ENCODE measurements around the gene ACACB. TPM values are rescaled to one million over a fixed set of nuclear protein-coding genes. Genes with fewer than 3 reads are reported as not detected.

Gene ACACB
- total RNA-seq, 4 donors from 2014 or later: 69.5 to 132 (median 93.6) TPM

- in situ Hi-C loops (cut with MboI; ENCODE audit: low pct_ligation_motif_present in 1 of 4, low pct_unique_long_range_greater_than_20kb in 1 of 4, low sequenced_read_pairs in 3 of 4) (no loop called here), intact Hi-C loops (cut with DNase I; ENCODE audit: low total_unique reads) (no loop called here)
- TF ChIP-seq CTCF (IDR thresholded peaks at IDR 0.05): no peak
- TF ChIP-seq POLR2A (IDR thresholded peaks at IDR 0.05): no peak
- TF ChIP-seq POLR2AphosphoS5 (IDR thresholded peaks at IDR 0.05): no peak
- no peak for TF ChIP-seq EP300 (IDR thresholded peaks at IDR 0.05; ENCODE audit: low read depth)
- WGBS, 2 donors (ENCODE audit: low coverage in 1 of 2): 84 to 96% methylated on average over 4 to 8 of the region's 8 CpGs
- no peaks in the 10 kb centered on the region for H3K27me3 ChIP-seq
- no peak for DNase-seq
- H3K9me3 ChIP-seq: no peaks in the 10 kb centered on the region
- H3K4me3 ChIP-seq: no peak overlapping the region
- no peak overlapping the region for H3K27ac ChIP-seq
- H3K4me1 ChIP-seq: no peaks in the 10 kb centered on the region
- H3K36me3 ChIP-seq: peaks cover 0 to 72% (median 22%) of the 10 kb centered on the region in 4 donors
These were observed 87.1 kb downstream of the ACACB start for GRCh38 chr12:109203480-109203879.

- Histone ChIP-seq H3K4me1 (no peaks in the 10 kb centered on the region), H3K27me3 (no peaks in the 10 kb centered on the region), H3K4me3 (no peak overlapping the region), H3K9me3 (no peaks in the 10 kb centered on the region), H3K27ac (no peak overlapping the region), H3K36me3 (peaks cover 0 to 71% (median 24%) of the 10 kb centered on the region in 4 donors)
- TF ChIP-seq CTCF (IDR thresholded peaks at IDR 0.05): no peak
- no peak for TF ChIP-seq POLR2A (IDR thresholded peaks at IDR 0.05)
- no peak for TF ChIP-seq POLR2AphosphoS5 (IDR thresholded peaks at IDR 0.05)
- TF ChIP-seq EP300 (IDR thresholded peaks at IDR 0.05; ENCODE audit: low read depth): no peak
- in situ Hi-C loops (cut with MboI; ENCODE audit: low pct_ligation_motif_present in 1 of 4, low pct_unique_long_range_greater_than_20kb in 1 of 4, low sequenced_read_pairs in 3 of 4): no loop called here
- intact Hi-C loops (cut with DNase I; ENCODE audit: low total_unique reads): no loop called here
- no peak for DNase-seq
- 96% methylated on average over 12 of the region's 14 CpGs; no CpG with 5 or more reads in 1 of the 2 donors for WGBS, 2 donors (ENCODE audit: low coverage in 1 of 2)
These were observed 92.7 kb downstream of the ACACB start for GRCh38 chr12:109209082-109209481.

- Histone ChIP-seq H3K27me3 (no peaks in the 10 kb centered on the region), H3K9me3 (no peaks in the 10 kb centered on the region), H3K27ac (no peak overlapping the region), H3K36me3 (peaks cover 0 to 71% (median 24%) of the 10 kb centered on the region in 4 donors), H3K4me3 (no peak overlapping the region), H3K4me1 (no peaks in the 10 kb centered on the region)
- TF ChIP-seq POLR2AphosphoS5 (IDR thresholded peaks at IDR 0.05) (no peak), EP300 (IDR thresholded peaks at IDR 0.05; ENCODE audit: low read depth) (no peak), POLR2A (IDR thresholded peaks at IDR 0.05) (no peak), CTCF (IDR thresholded peaks at IDR 0.05) (no peak)
- intact Hi-C loops (cut with DNase I; ENCODE audit: low total_unique reads): no loop called here
- 95% methylated on average over 16 of the region's 16 CpGs; no CpG with 5 or more reads in 1 of the 2 donors for WGBS, 2 donors (ENCODE audit: low coverage in 1 of 2)
- in situ Hi-C loops (cut with MboI; ENCODE audit: low pct_ligation_motif_present in 1 of 4, low pct_unique_long_range_greater_than_20kb in 1 of 4, low sequenced_read_pairs in 3 of 4): no loop called here
- DNase-seq: no peak
These were observed 96.2 kb downstream of the ACACB start for GRCh38 chr12:109212460-109213115.

GRCh38 chr12:109214131-109214530 is 97.7 kb downstream of the ACACB start:
- H3K27ac ChIP-seq: no peak overlapping the region
- no peak for DNase-seq
- no peaks in the 10 kb centered on the region for H3K9me3 ChIP-seq
- WGBS, 2 donors (ENCODE audit: low coverage in 1 of 2): 91% methylated on average over 3 of the region's 3 CpGs
- H3K36me3 ChIP-seq: peaks cover 0 to 65% (median 25%) of the 10 kb centered on the region in 4 donors
- in situ Hi-C loops (cut with MboI; ENCODE audit: low pct_ligation_motif_present in 1 of 4, low pct_unique_long_range_greater_than_20kb in 1 of 4, low sequenced_read_pairs in 3 of 4) (no loop called here), intact Hi-C loops (cut with DNase I; ENCODE audit: low total_unique reads) (no loop called here)
- H3K27me3 ChIP-seq: no peaks in the 10 kb centered on the region
- H3K4me1 ChIP-seq: no peaks in the 10 kb centered on the region
- no peak overlapping the region for H3K4me3 ChIP-seq
- TF ChIP-seq POLR2A (IDR thresholded peaks at IDR 0.05) (no peak), POLR2AphosphoS5 (IDR thresholded peaks at IDR 0.05) (no peak), EP300 (IDR thresholded peaks at IDR 0.05; ENCODE audit: low read depth) (no peak), CTCF (IDR thresholded peaks at IDR 0.05) (no peak)
